Upper lobe of right lung (tissue), 1 donor: Measurements from ENCODE around the gene CD69. TPM values are rescaled to one million over a fixed set of nuclear protein-coding genes. Genes with fewer than 3 reads are reported as not detected.

Source experiments
- ATAC-seq: fragments of 200-7000 bp; cut with Tn5 transposase; one replicate; pipeline ENCODE4 v1.9.1; 2020; ENCODE audit warnings: mild to moderate bottlenecking, moderate library complexity
- DNase-seq: peaks from one replicate; pipeline ENCODE4 v3.0.0-alpha.2; 2020
- H3K27ac ChIP-seq: fragments of 200-600 bp; one replicate; pipeline ENCODE4 v1.8.0; 2022
- H3K27me3 ChIP-seq: fragments of 200-600 bp; one replicate; pipeline ENCODE4 v1.8.0; 2022; ENCODE audit warnings: mild to moderate bottlenecking
- H3K36me3 ChIP-seq: fragments of 200-600 bp; one replicate; pipeline ENCODE4 v1.8.0; 2022
- H3K4me1 ChIP-seq: fragments of 200-600 bp; one replicate; pipeline ENCODE4 v1.8.0; 2022
- H3K4me3 ChIP-seq: fragments of 200-600 bp; one replicate; pipeline ENCODE4 v1.8.0; 2022; ENCODE audit warnings: mild to moderate bottlenecking
- H3K9me3 ChIP-seq: fragments of 200-600 bp; one replicate; pipeline ENCODE4 v1.8.0; 2022
- CTCF ChIP-seq: fragments of 200-600 bp; IDR thresholded peaks from one replicate; pipeline ENCODE4 v1.8.0; 2022; ENCODE audit warnings: antibody characterized with exemption
- intact Hi-C: fragments of 100-400 bp; cut with DNase I; formaldehyde crosslinking; loops from one replicate; pipeline ENCODE4 v1.11.0; 2022
- total RNA-seq: library from RNA; stranded (reverse); fragmentation: NEBNext Ultra II Directional; extraction: Animal tissue kit (Norgen Biotek cat#: 25700); gene quantifications from one replicate; pipeline ENCODE4 v1.2.1, GENCODE V29; 2021
- donor health status: DM: no; HTN: yes; CAD: no; lungs with severe emphysema.

The CD69 gene
- total RNA-seq, 1 donor from 2014 or later, result 14.5 TPM

- Histone ChIP-seq H3K4me1 (no peaks in the 10 kb centered on the region), H3K4me3 (peak overlapping the region; percentile 39), H3K36me3 (no peaks in the 10 kb centered on the region), H3K9me3 (no peaks in the 10 kb centered on the region), H3K27ac (peak overlapping the region; percentile 69), H3K27me3 (no peaks in the 10 kb centered on the region)
- TF ChIP-seq CTCF, result no peak
- no peak for ATAC-seq
- DNase-seq, result no peak
- intact Hi-C loops, result no loop called here
These were observed 581 bp downstream of the CD69 start for GRCh38 chr12:9760120-9760519.

- no peak for TF ChIP-seq CTCF
- ATAC-seq (no peak), DNase-seq (no peak)
- no peaks in the 10 kb centered on the region for H3K27me3 ChIP-seq
- no peaks in the 10 kb centered on the region for H3K9me3 ChIP-seq
- H3K4me1 ChIP-seq, result no peaks in the 10 kb centered on the region
- H3K27ac ChIP-seq, result peak overlapping the region; percentile 69
- peak overlapping the region; percentile 39 for H3K4me3 ChIP-seq
- H3K36me3 ChIP-seq, result no peaks in the 10 kb centered on the region
- intact Hi-C loops, result no loop called here
These were observed 1.0 kb downstream of the CD69 start for GRCh38 chr12:9759694-9760093.

- Histone ChIP-seq H3K36me3 (no peaks in the 10 kb centered on the region), H3K27me3 (no peaks in the 10 kb centered on the region), H3K9me3 (no peaks in the 10 kb centered on the region), H3K27ac (peak overlapping the region; percentile 69), H3K4me1 (no peaks in the 10 kb centered on the region), H3K4me3 (peak overlapping the region; percentile 39)
- intact Hi-C loops, result no loop called here
- no peak for ATAC-seq
- no peak for DNase-seq
- no peak for TF ChIP-seq CTCF
These were observed 2.6 kb downstream of the CD69 start for GRCh38 chr12:9758119-9758518.

GRCh38 chr12:9757433-9758025 is 3.2 kb downstream of the CD69 start:
- TF ChIP-seq CTCF, result no peak
- Histone ChIP-seq H3K36me3 (no peaks in the 10 kb centered on the region), H3K9me3 (no peaks in the 10 kb centered on the region), H3K4me3 (peak overlapping the region; percentile 39), H3K27me3 (no peaks in the 10 kb centered on the region), H3K27ac (no peak overlapping the region), H3K4me1 (no peaks in the 10 kb centered on the region)
- DNase-seq (no peak), ATAC-seq (no peak)
- intact Hi-C loops, result no loop called here

- no peak for DNase-seq
- ATAC-seq, result no peak
- no peaks in the 10 kb centered on the region for H3K36me3 ChIP-seq
- no peaks in the 10 kb centered on the region for H3K27me3 ChIP-seq
- no peak for TF ChIP-seq CTCF
- no peak overlapping the region for H3K4me3 ChIP-seq
- H3K9me3 ChIP-seq, result no peaks in the 10 kb centered on the region
- H3K27ac ChIP-seq, result no peak overlapping the region
- no peaks in the 10 kb centered on the region for H3K4me1 ChIP-seq
- intact Hi-C loops, result no loop called here
These were observed 4.0 kb downstream of the CD69 start for GRCh38 chr12:9756706-9757105.

GRCh38 chr12:9756170-9756569 is 4.5 kb downstream of the CD69 start:
- no peak overlapping the region for H3K27ac ChIP-seq
- ATAC-seq, result no peak
- no peak for TF ChIP-seq CTCF
- H3K9me3 ChIP-seq, result no peaks in the 10 kb centered on the region
- no peak for DNase-seq
- no peaks in the 10 kb centered on the region for H3K27me3 ChIP-seq
- intact Hi-C loops, result no loop called here
- peaks cover under 1% of the 10 kb centered on the region for H3K4me1 ChIP-seq
- H3K4me3 ChIP-seq, result no peak overlapping the region
- H3K36me3 ChIP-seq, result no peaks in the 10 kb centered on the region
